ENCODE data around the gene SP4. TPM values are rescaled to one million over a fixed set of nuclear protein-coding genes. Genes with fewer than 3 reads are reported as not detected.

The SP4 gene
- total RNA-seq, 5 donors from 2014 or later (not counting 1 experiment from before 2014, with no cell fraction given), result 29.8 to 48.2 (median 35.4) TPM

GRCh38 chr7:21550076-21550475 is 122.2 kb downstream of the SP4 start:
- ChIA-PET POLR2A (no interaction called here), CTCF (interaction anchor here in 1 of 2 donors (0.6 kb wide), 1 partner anchor 80 kb away, joined by 6 read pairs; no protein-coding TSS in a partner anchor)
- H3K36me3 ChIP-seq (ENCODE audit: control insufficient read depth in 2 of 2, extremely low read depth in 1 of 2, insufficient read depth in 1 of 2, low read length in 1 of 2), result no peaks in the 10 kb centered on the region
- WGBS (ENCODE audit: insufficient coverage), result 100% methylated on average over 1 of the region's 3 CpGs
- H3K36me3 Mint-ChIP-seq, result no peaks in the 10 kb centered on the region
- DNase-seq (no peak), ATAC-seq (replicated peaks in 1 of 4) (no peak)
- H3K4me1 ChIP-seq (ENCODE audit: control insufficient read depth in 1 of 2, extremely low read depth in 1 of 2, insufficient read depth in 2 of 2, low read length in 2 of 2), result no peaks in the 10 kb centered on the region
- no peak overlapping the region for H3K4me3 ChIP-seq (ENCODE audit: control insufficient read depth in 1 of 2, extremely low read depth in 1 of 2, low read length in 1 of 2)
- H3K4me1 Mint-ChIP-seq, result no peaks in the 10 kb centered on the region
- H3K4me3 Mint-ChIP-seq, result no peak overlapping the region
- H3K9me3 Mint-ChIP-seq, result no peaks in the 10 kb centered on the region
- H3K27me3 Mint-ChIP-seq, result peaks cover 17 to 25% of the 10 kb centered on the region in 2 donors
- no peak overlapping the region for H3K27ac ChIP-seq (ENCODE audit: low read length)
- no peak overlapping the region for H3K27ac Mint-ChIP-seq
- H3K27me3 ChIP-seq (replicated peaks in 1 of 2; ENCODE audit: control insufficient read depth in 2 of 2, extremely low read depth in 1 of 2, insufficient read depth in 2 of 2, low read length in 1 of 2), result peaks cover 0 to 4% of the 10 kb centered on the region in 2 experiments
- no peaks in the 10 kb centered on the region for H3K9me3 ChIP-seq

GRCh38 chr7:21550821-21551531 is 123.1 kb downstream of the SP4 start:
- Mint-ChIP-seq H3K27ac (no peak overlapping the region), H3K27me3 (peaks cover 16 to 17% of the 10 kb centered on the region in 2 donors), H3K36me3 (no peaks in the 10 kb centered on the region), H3K4me3 (no peak overlapping the region), H3K9me3 (no peaks in the 10 kb centered on the region), H3K4me1 (no peaks in the 10 kb centered on the region)
- ATAC-seq (replicated peaks in 1 of 4), result no peak
- Histone ChIP-seq H3K27me3 (replicated peaks in 1 of 2; ENCODE audit: control insufficient read depth in 2 of 2, extremely low read depth in 1 of 2, insufficient read depth in 2 of 2, low read length in 1 of 2) (peaks cover under 1 to 6% of the 10 kb centered on the region in 2 experiments), H3K4me3 (ENCODE audit: control insufficient read depth in 1 of 2, extremely low read depth in 1 of 2, low read length in 1 of 2) (no peak overlapping the region), H3K27ac (ENCODE audit: low read length) (no peak overlapping the region), H3K9me3 (no peaks in the 10 kb centered on the region), H3K4me1 (ENCODE audit: control insufficient read depth in 1 of 2, extremely low read depth in 1 of 2, insufficient read depth in 2 of 2, low read length in 2 of 2) (no peaks in the 10 kb centered on the region), H3K36me3 (ENCODE audit: control insufficient read depth in 2 of 2, extremely low read depth in 1 of 2, insufficient read depth in 1 of 2, low read length in 1 of 2) (no peaks in the 10 kb centered on the region)
- POLR2A ChIA-PET, result no interaction called here
- WGBS (ENCODE audit: insufficient coverage), result 83% methylated on average over 3 of the region's 6 CpGs
- CTCF ChIA-PET, result interaction anchor here in 1 of 2 donors (0.6 kb wide), 1 partner anchor 30 kb away, joined by 3 read pairs; no protein-coding TSS in a partner anchor
- no peak for DNase-seq

- Histone ChIP-seq H3K4me3 (ENCODE audit: control insufficient read depth in 1 of 2, extremely low read depth in 1 of 2, low read length in 1 of 2) (no peak overlapping the region), H3K27me3 (replicated peaks in 1 of 2; ENCODE audit: control insufficient read depth in 2 of 2, extremely low read depth in 1 of 2, insufficient read depth in 2 of 2, low read length in 1 of 2) (peaks cover 0 to 2% of the 10 kb centered on the region in 2 experiments), H3K9me3 (no peaks in the 10 kb centered on the region), H3K36me3 (ENCODE audit: control insufficient read depth in 2 of 2, extremely low read depth in 1 of 2, insufficient read depth in 1 of 2, low read length in 1 of 2) (no peaks in the 10 kb centered on the region), H3K27ac (ENCODE audit: low read length) (no peak overlapping the region), H3K4me1 (ENCODE audit: control insufficient read depth in 1 of 2, extremely low read depth in 1 of 2, insufficient read depth in 2 of 2, low read length in 2 of 2) (no peaks in the 10 kb centered on the region)
- Mint-ChIP-seq H3K27ac (no peak overlapping the region), H3K9me3 (no peaks in the 10 kb centered on the region), H3K27me3 (peaks cover 0 to 3% of the 10 kb centered on the region in 2 donors), H3K4me1 (no peaks in the 10 kb centered on the region), H3K36me3 (no peaks in the 10 kb centered on the region), H3K4me3 (no peak overlapping the region)
- DNase-seq (no peak), ATAC-seq (replicated peaks in 1 of 4) (no peak)
- ChIA-PET POLR2A (no interaction called here), CTCF (interaction anchor here in 1 of 2 donors (1.0 kb wide), 1 partner anchor 206 kb away, joined by 3 read pairs; no protein-coding TSS in a partner anchor)
- WGBS (ENCODE audit: insufficient coverage), result no CpG with 5 or more reads among the region's 1 CpG
These were observed 134.5 kb downstream of the SP4 start for GRCh38 chr7:21562385-21562784.

Other genes with a start within 250 kb of the SP4 start
- gene DNAH11, start 115.0 kb downstream of the SP4 start, total RNA-seq, result under 1 TPM; 0.06 to 0.83 (median 0.35) TPM